Measurements from ENCODE around the gene CA11.

- TF ChIP-seq, protein P1, sequence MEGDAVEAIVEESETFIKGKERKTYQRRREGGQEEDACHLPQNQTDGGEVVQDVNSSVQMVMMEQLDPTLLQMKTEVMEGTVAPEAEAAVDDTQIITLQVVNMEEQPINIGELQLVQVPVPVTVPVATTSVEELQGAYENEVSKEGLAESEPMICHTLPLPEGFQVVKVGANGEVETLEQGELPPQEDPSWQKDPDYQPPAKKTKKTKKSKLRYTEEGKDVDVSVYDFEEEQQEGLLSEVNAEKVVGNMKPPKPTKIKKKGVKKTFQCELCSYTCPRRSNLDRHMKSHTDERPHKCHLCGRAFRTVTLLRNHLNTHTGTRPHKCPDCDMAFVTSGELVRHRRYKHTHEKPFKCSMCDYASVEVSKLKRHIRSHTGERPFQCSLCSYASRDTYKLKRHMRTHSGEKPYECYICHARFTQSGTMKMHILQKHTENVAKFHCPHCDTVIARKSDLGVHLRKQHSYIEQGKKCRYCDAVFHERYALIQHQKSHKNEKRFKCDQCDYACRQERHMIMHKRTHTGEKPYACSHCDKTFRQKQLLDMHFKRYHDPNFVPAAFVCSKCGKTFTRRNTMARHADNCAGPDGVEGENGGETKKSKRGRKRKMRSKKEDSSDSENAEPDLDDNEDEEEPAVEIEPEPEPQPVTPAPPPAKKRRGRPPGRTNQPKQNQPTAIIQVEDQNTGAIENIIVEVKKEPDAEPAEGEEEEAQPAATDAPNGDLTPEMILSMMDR (IDR thresholded peaks at IDR 0.05; ENCODE audit: insufficient read depth, low read depth, low read length) = no peak
- TF ChIP-seq EZH2 (IDR thresholded peaks at IDR 0.05; ENCODE audit: insufficient read depth, low read length) = no peak
Observed at GRCh38 chr19:48625891-48626327, 20.1 kb downstream of the CA11 start.
